Neutrophil (primary cell): ENCODE measurements around the gene PHF24.

Source experiments
- H3K27ac ChIP-seq: fragments of 200-600 bp; sonication (generic); 2 replicates; pipeline ENCODE4 v1.5.1; 2016; ENCODE audit warnings: mild to moderate bottlenecking, moderate library complexity
- H3K27me3 ChIP-seq: fragments of 200-600 bp; sonication (generic); 2 replicates; pipeline ENCODE4 v1.6.0; 2016; ENCODE audit warnings: mild to moderate bottlenecking
- H3K36me3 ChIP-seq: fragments of 200-600 bp; sonication (generic); 2 replicates; pipeline ENCODE4 v1.5.1; 2017
- H3K4me1 ChIP-seq, 2 experiments: fragments of 200-600 bp in 1 of 2; sonication (generic) in 1 of 2; 1 replicate in 1 of 2; 2 replicates in 1 of 2; pipeline versions ENCODE4 v1.5.1 to v1.6.1; 2013 to 2016; ENCODE audit warnings: low read depth in 1 of 2, low read length in 1 of 2, mild to moderate bottlenecking in 1 of 2, moderate library complexity in 1 of 2; ENCODE audit not compliant: control insufficient read depth in 1 of 2, insufficient read depth in 1 of 2
- H3K4me3 ChIP-seq, 2 experiments: fragments of 200-600 bp in 1 of 2; sonication (generic) in 1 of 2; 1 replicate in 1 of 2; 2 replicates in 1 of 2; pipeline ENCODE4 v1.5.1; 2013 to 2016; ENCODE audit warnings: low read depth in 1 of 2, low read length in 1 of 2, mild to moderate bottlenecking in 1 of 2, moderate library complexity in 1 of 2
- H3K9me3 ChIP-seq: fragments of 200-600 bp; sonication (generic); 2 replicates; pipeline ENCODE4 v1.5.1; 2016
- CTCF ChIP-seq: fragments of 200-600 bp; sonication (generic); IDR thresholded peaks from 2 replicates; pipeline ENCODE4 v1.5.1; 2016; ENCODE audit warnings: antibody characterized with exemption

Gene PHF24

GRCh38 chr9:34983209-34983608 is 25.1 kb downstream of the PHF24 start:
- H3K4me1 ChIP-seq: peaks cover 88% of the 10 kb centered on the region in 2 experiments
- peak overlapping the region; percentile 96 for H3K27ac ChIP-seq
- peaks cover 13% of the 10 kb centered on the region for H3K27me3 ChIP-seq
- H3K9me3 ChIP-seq: no peaks in the 10 kb centered on the region
- no peak for TF ChIP-seq CTCF
- H3K4me3 ChIP-seq: peak overlapping the region; percentile 29 to 50
- H3K36me3 ChIP-seq: no peaks in the 10 kb centered on the region

- no peak for TF ChIP-seq CTCF
- Histone ChIP-seq H3K27me3 (peaks cover 21% of the 10 kb centered on the region), H3K4me3 (peak overlapping the region in 1 of 2 experiments; percentile 50), H3K27ac (peak overlapping the region; percentile 96), H3K4me1 (peaks cover 95 to 96% of the 10 kb centered on the region in 2 experiments), H3K9me3 (no peaks in the 10 kb centered on the region), H3K36me3 (no peaks in the 10 kb centered on the region)
These were observed 26.0 kb downstream of the PHF24 start for GRCh38 chr9:34984049-34984448.

DNA sequence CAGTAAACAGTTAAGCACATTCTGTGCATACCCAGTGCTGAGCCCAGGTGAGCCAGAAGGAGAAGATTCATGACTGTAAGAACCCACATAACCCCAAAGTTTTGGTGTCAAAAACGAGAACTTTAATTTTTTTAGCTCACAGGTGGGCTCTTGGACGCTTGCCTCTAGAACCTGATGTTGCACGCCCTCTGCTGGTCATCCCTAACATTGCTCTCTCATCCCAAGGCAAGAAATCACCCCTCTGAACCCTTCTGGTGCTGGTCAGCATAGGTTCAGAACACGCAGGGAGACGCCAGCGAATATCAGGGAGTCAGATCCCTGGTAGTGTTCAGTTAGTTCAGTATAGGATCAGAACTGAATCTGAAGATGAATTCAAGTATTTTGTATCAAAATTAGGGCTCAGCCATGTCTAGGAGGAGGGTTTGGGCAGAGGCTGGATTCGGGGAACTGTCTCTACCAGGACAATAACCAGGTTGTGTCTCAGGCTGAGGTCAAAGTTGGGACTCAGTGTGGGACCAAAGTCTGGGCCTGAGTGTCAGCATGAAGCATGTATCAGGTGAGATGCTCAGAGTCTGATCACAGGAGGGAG is 27.3 kb downstream of the PHF24 start:
- Histone ChIP-seq H3K4me1 (peaks cover 90 to 97% of the 10 kb centered on the region in 2 experiments), H3K9me3 (no peaks in the 10 kb centered on the region), H3K27ac (peak overlapping the region; percentile 96), H3K27me3 (peaks cover 33% of the 10 kb centered on the region), H3K36me3 (no peaks in the 10 kb centered on the region), H3K4me3 (no peak overlapping the region)
- TF ChIP-seq CTCF: peak; percentile 89

DNA sequence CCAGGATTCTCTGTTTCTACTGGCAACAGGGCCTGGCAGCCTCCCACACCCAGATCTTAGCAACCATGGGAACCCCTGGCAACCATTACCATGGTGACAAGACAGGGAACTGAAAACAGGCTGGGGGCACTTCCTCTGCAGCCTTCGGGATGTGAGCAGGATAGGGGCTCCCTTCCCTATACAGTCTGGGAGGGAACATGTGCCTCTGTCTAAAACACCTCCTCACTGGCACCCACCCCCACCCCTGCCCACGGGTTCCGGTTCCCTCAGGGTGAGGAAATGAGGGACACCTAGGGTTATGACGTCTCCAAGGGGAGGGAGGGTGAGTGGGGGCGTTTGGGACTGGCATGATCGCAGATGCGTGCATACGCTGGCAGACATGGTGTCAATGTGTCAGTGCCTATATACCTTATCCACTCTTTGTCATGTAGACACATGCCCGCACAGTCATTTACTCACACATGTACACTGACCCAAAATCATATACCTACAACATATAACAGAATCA is 28.5 kb downstream of the PHF24 start:
- peaks cover 78 to 86% of the 10 kb centered on the region in 2 experiments for H3K4me1 ChIP-seq
- H3K4me3 ChIP-seq: no peak overlapping the region
- H3K36me3 ChIP-seq: no peaks in the 10 kb centered on the region
- H3K27me3 ChIP-seq: peaks cover 45% of the 10 kb centered on the region
- TF ChIP-seq CTCF: no peak
- H3K27ac ChIP-seq: peak overlapping the region; percentile 55
- no peaks in the 10 kb centered on the region for H3K9me3 ChIP-seq

GRCh38 chr9:34987160-34987901 is 29.2 kb downstream of the PHF24 start:
- no peak overlapping the region for H3K4me3 ChIP-seq
- H3K36me3 ChIP-seq: no peaks in the 10 kb centered on the region
- peak overlapping the region; percentile 55 for H3K27ac ChIP-seq
- TF ChIP-seq CTCF: no peak
- H3K4me1 ChIP-seq: peaks cover 71 to 79% of the 10 kb centered on the region in 2 experiments
- H3K27me3 ChIP-seq: peaks cover 52% of the 10 kb centered on the region
- H3K9me3 ChIP-seq: no peaks in the 10 kb centered on the region
